GM12878 (cell line): ENCODE results near the gene EPN3.

Experiments used
- CTCF ChIP-seq, 3 experiments: IDR thresholded peaks in 2 of 3; conservative IDR thresholded peaks in 1 of 3; 2 replicates each; pipeline ENCODE4 v1.5.1; 2011; ENCODE audit warnings: low read depth in 3 of 3, low read length in 3 of 3, mild to moderate bottlenecking in 3 of 3, control low read depth in 2 of 3, moderate library complexity in 2 of 3, inconsistent platforms in 1 of 3, mixed read lengths in 1 of 3; ENCODE audit not compliant: control insufficient read depth in 2 of 3, insufficient read depth in 1 of 3; ENCODE audit errors: extremely low read depth in 1 of 3
- GABPA ChIP-seq: IDR thresholded peaks from 2 replicates; pipeline ENCODE4 v1.6.1; 2014; ENCODE audit warnings: antibody characterized with exemption, low read depth, mild to moderate bottlenecking, inconsistent platforms
- KDM1A ChIP-seq: fragments of 200-600 bp; sonication (generic); IDR thresholded peaks from 2 replicates; pipeline ENCODE4 v1.6.1; 2016; ENCODE audit warnings: borderline replicate concordance
- PBX3 ChIP-seq: IDR thresholded peaks from 2 replicates; pipeline ENCODE4 v1.6.1; 2011; ENCODE audit warnings: mild to moderate bottlenecking, low read depth, low read length, moderate library complexity; ENCODE audit not compliant: insufficient replicate concordance
- POLR2A ChIP-seq: IDR thresholded peaks from 2 replicates; pipeline ENCODE4 v1.6.1; 2011; ENCODE audit warnings: low read depth, mild to moderate bottlenecking, low read length
- SREBF2 ChIP-seq: IDR thresholded peaks from 2 replicates; pipeline ENCODE4 v1.6.1; 2012; ENCODE audit warnings: mild to moderate bottlenecking, low read length
- SUPT20H ChIP-seq: IDR thresholded peaks from 2 replicates; pipeline ENCODE4 v1.6.1; 2011; ENCODE audit warnings: low read depth, mild to moderate bottlenecking, low read length, moderate library complexity, borderline replicate concordance; ENCODE audit not compliant: control insufficient read depth
- TAF1 ChIP-seq: IDR thresholded peaks from 2 replicates; pipeline ENCODE4 v1.6.1; 2011; ENCODE audit warnings: mild to moderate bottlenecking, low read depth, low read length, borderline replicate concordance
- USF2 ChIP-seq: IDR thresholded peaks from 2 replicates; pipeline ENCODE4 v1.6.1; 2011; ENCODE audit warnings: low read depth, low read length, improper control_type of control experiment, borderline replicate concordance

DNA sequence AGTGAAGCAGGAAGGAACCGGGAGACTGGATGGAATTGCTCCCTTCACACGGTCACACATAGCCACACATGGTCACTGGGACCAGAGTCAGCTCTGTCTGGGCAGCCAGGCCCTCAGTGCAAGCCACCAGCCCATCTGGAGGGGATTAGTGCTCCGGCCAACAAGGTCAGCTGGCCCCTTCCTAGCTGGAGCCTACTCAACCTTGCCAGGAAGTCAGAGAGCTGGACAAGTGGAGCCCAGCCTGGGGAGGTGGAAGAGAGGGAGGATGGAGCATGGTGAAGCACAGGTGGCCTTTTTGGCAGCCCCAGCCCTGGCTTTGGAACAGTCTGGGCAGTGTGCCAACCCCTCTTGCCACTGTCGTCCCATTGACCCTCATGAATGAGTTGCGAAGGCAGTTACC, 24.3 kb downstream of the EPN3 start:
- TF ChIP-seq POLR2A (no peak), KDM1A (no peak), CTCF (IDR thresholded peaks at IDR 0.05 in 2 of 3, conservative IDR thresholded peaks at IDR 0.05 in 1 of 3; ENCODE audit: control insufficient read depth in 2 of 3, extremely low read depth in 1 of 3, insufficient read depth in 1 of 3, low read depth in 3 of 3, low read length in 3 of 3) (no peak), PBX3 (no peak), USF2 (no peak), SUPT20H (no peak), GABPA (no peak), TAF1 (no peak), SREBF2 (no peak)
